HepG2 (cell line): ENCODE measurements around the gene OR14A2. TPM values are rescaled to one million over a fixed set of nuclear protein-coding genes. Genes with fewer than 3 reads are reported as not detected.

Source experiments
- ATAC-seq: fragments of 200-7000 bp; cut with Tn5 transposase; 3 replicates; pipeline ENCODE4 v1.9.1; 2020; ENCODE audit warnings: mild to moderate bottlenecking, moderate library complexity
- BruUV-seq: library from RNA; stranded (reverse); fragments of 400-500 nt; replicated peaks from 2 replicates; lab custom pipeline; 2021; lab: Mats Ljungman, UMichigan
- CTCF ChIA-PET: fragments of 300-600 bp; formaldehyde crosslinking; extraction: SDS; loops from one replicate; lab custom pipeline; 2021; ENCODE audit warnings: low total read pairs, inconsistent platforms, low intra/inter-chr PET ratio; lab: Yijun Ruan, JAX
- POLR2A ChIA-PET: fragments of 350-600 bp; sonication (Branson Sonifier 250); formaldehyde crosslinking; loops from one replicate; lab custom pipeline; 2020; ENCODE audit warnings: antibody characterized with exemption, inconsistent platforms; lab: Yijun Ruan, JAX
- DNase-seq: peaks from one replicate; pipeline ENCODE4 v3.0.0-alpha.2; 2015; ENCODE audit warnings: low spot score
- FAIRE-seq: peaks from 3 replicates; lab custom pipeline; 2011; peaks lifted over from hg19 to GRCh38; lab: Jason Lieb, UNC
- H2AFZ ChIP-seq: one replicate; pipeline ENCODE4 v1.6.1; 2011; ENCODE audit warnings: low read length, inconsistent platforms
- H3K27ac ChIP-seq: fragments of 300-600 bp; 3 replicates; pipeline ENCODE4 v1.8.0; 2011; ENCODE audit warnings: mixed run types, mild to moderate bottlenecking, mixed read lengths, low read length, inconsistent platforms; ENCODE audit not compliant: insufficient read depth; ENCODE audit errors: extremely low read length
- H3K27me3 ChIP-seq, 2 experiments: fragments of 200-600 bp in 1 of 2; 2 replicates in 1 of 2; 3 replicates in 1 of 2; pipeline versions ENCODE4 v1.6.0 to v1.8.0; 2011; ENCODE audit warnings: low read length in 2 of 2, mild to moderate bottlenecking in 2 of 2, moderate library complexity in 2 of 2, inconsistent platforms in 1 of 2; ENCODE audit not compliant: insufficient read depth in 2 of 2, control insufficient read depth in 1 of 2
- H3K36me3 ChIP-seq, 2 experiments: fragments of 200-600 bp in 1 of 2; replicated peaks in 1 of 2; 2 replicates in 1 of 2; 3 replicates in 1 of 2; pipeline versions ENCODE4 v1.5.1 to v1.8.0; 2011; ENCODE audit warnings: low read length in 2 of 2, inconsistent platforms in 1 of 2; ENCODE audit not compliant: insufficient read depth in 2 of 2, control insufficient read depth in 1 of 2
- H3K4me1 ChIP-seq: 2 replicates; pipeline ENCODE4 v1.5.1; 2012; ENCODE audit warnings: low read length, inconsistent platforms; ENCODE audit not compliant: insufficient read depth
- H3K4me2 ChIP-seq: 2 replicates; pipeline ENCODE4 v1.6.0; 2011; ENCODE audit warnings: low read depth, low read length, inconsistent platforms
- H3K4me3 ChIP-seq, 3 experiments: fragments of 200-600 bp in 1 of 3; sonication (generic), shearing (Covaris generic) in 1 of 3; replicated peaks in 1 of 3; 2 replicates each; pipeline ENCODE4 v1.5.1; 2011 to 2016; ENCODE audit warnings: low read length in 3 of 3, inconsistent platforms in 2 of 3, low read depth in 2 of 3, mild to moderate bottlenecking in 2 of 3, control low read depth in 1 of 3, mixed read lengths in 1 of 3; ENCODE audit not compliant: insufficient read depth in 1 of 3
- H3K79me2 ChIP-seq: one replicate; pipeline ENCODE4 v1.6.1; 2011; ENCODE audit warnings: low read length, inconsistent platforms; ENCODE audit not compliant: insufficient read depth
- H3K9ac ChIP-seq: 2 replicates; pipeline ENCODE4 v1.6.0; 2011; ENCODE audit warnings: mild to moderate bottlenecking, low read depth, low read length, inconsistent platforms; ENCODE audit not compliant: insufficient read depth
- H3K9me3 ChIP-seq: 2 replicates; pipeline ENCODE4 v1.5.1; 2012; ENCODE audit warnings: mild to moderate bottlenecking, low read length
- H4K20me1 ChIP-seq: 2 replicates; pipeline ENCODE4 v1.6.0; 2011; ENCODE audit warnings: inconsistent platforms, mild to moderate bottlenecking, low read length, moderate library complexity; ENCODE audit not compliant: insufficient read depth
- ASH2L ChIP-seq: fragments of 300-600, 200-600 bp; sonication (generic); IDR thresholded peaks from 2 replicates; pipeline ENCODE4 v1.7.0; 2017; ENCODE audit warnings: low read depth, mild to moderate bottlenecking, moderate library complexity, mixed read lengths, low read length; ENCODE audit not compliant: insufficient read length
- ETV6 ChIP-seq: sonication (generic); formaldehyde crosslinking; conservative IDR thresholded peaks from 2 replicates; pipeline ENCODE4 v1.4.0; 2020; ENCODE audit warnings: missing genetic modification reagents
- NFYC ChIP-seq: IDR thresholded peaks from 2 replicates; pipeline ENCODE4 v1.6.1; 2016; ENCODE audit warnings: missing genetic modification reagents, missing compliant biosample characterization
- SIX1 ChIP-seq: sonication (generic); formaldehyde crosslinking; IDR thresholded peaks from 2 replicates; pipeline ENCODE4 v1.4.0; 2020; ENCODE audit warnings: missing genetic modification reagents, borderline replicate concordance
- SNAPC5 ChIP-seq: sonication (generic); formaldehyde crosslinking; IDR thresholded peaks from 2 replicates; pipeline ENCODE4 v1.8.1; 2023; ENCODE audit warnings: mild to moderate bottlenecking, missing genetic modification reagents, borderline replicate concordance
- ZBTB7B ChIP-seq: sonication (generic); formaldehyde crosslinking; IDR thresholded peaks from 2 replicates; pipeline ENCODE4 v1.4.0; 2020; ENCODE audit warnings: missing genetic modification reagents
- ZMYM2 ChIP-seq: sonication (generic); formaldehyde crosslinking; IDR thresholded peaks from 2 replicates; pipeline ENCODE4 v1.8.0; 2022; ENCODE audit warnings: mild to moderate bottlenecking, missing genetic modification reagents
- ZNF280D ChIP-seq: sonication (generic); formaldehyde crosslinking; IDR thresholded peaks from 2 replicates; pipeline ENCODE4 v1.5.1; 2020; ENCODE audit warnings: mild to moderate bottlenecking, missing genetic modification reagents
- ZNF550 ChIP-seq: sonication (generic); formaldehyde crosslinking; IDR thresholded peaks from 2 replicates; pipeline ENCODE4 v1.4.0; 2020; ENCODE audit warnings: mild to moderate bottlenecking, missing genetic modification reagents, borderline replicate concordance
- ZNF703 ChIP-seq: sonication (generic); formaldehyde crosslinking; IDR thresholded peaks from 2 replicates; pipeline ENCODE4 v1.5.1; 2020; ENCODE audit warnings: missing genetic modification reagents, mild to moderate bottlenecking, moderate library complexity, borderline replicate concordance
- ZSCAN25 ChIP-seq: sonication (generic); formaldehyde crosslinking; IDR thresholded peaks from 2 replicates; pipeline ENCODE4 v1.8.0; 2022; ENCODE audit warnings: mild to moderate bottlenecking, missing genetic modification reagents
- ZSCAN29 ChIP-seq: sonication (generic); formaldehyde crosslinking; conservative IDR thresholded peaks from 2 replicates; pipeline ENCODE4 v1.4.0; 2020; ENCODE audit warnings: mild to moderate bottlenecking, missing genetic modification reagents
- WGBS: methylation state at CpG from one replicate; pipeline ENCODE4 v1.1.6; 2017; ENCODE audit warnings: low lambda C conversion rate; 5-methylcytosine and 5-hydroxymethylcytosine counted together
- in situ Hi-C: cut with HindIII; loops from 2 replicates; pipeline ENCODE4 v1.10.0; 2017; ENCODE audit warnings: low pct_unique_long_range_greater_than_20kb; ENCODE audit not compliant: extremely low pct_ligation_motif_present
- intact Hi-C: fragments of 100-400 bp; cut with micrococcal nuclease; formaldehyde crosslinking; loops from one replicate; pipeline ENCODE4 v1.10.0; 2022; ENCODE audit not compliant: unreplicated experiment
- polyA plus RNA-seq, 8 experiments: library from polyadenylated mRNA; depleted of rRNA in 3 of 8; stranded (reverse) in 7 of 8; unstranded in 1 of 8; fragments of >200 nt; fragmentation: Illumina TruSeq in 4 of 8; extraction: Trizol in 4 of 8; gene quantifications; 2 replicates each; pipeline versions ENCODE4 v1.2.1 to v1.2.3, GENCODE V29; 2011 to 2016; ENCODE audit warnings: low read depth in 4 of 8, missing spikeins in 1 of 8, mixed read lengths in 1 of 8; ENCODE audit not compliant: insufficient read depth in 1 of 8
- total RNA-seq, 5 experiments: library from RNA; depleted of rRNA; stranded (reverse); fragments of >200 nt; fragmentation: Illumina TruSeq; extraction: Trizol; gene quantifications; 2 replicates each; pipeline ENCODE4 v1.2.3, GENCODE V29; 2016; ENCODE audit warnings: low read depth in 1 of 5
- TF ChIP-seq, protein P1 (sequence below): sonication (generic); formaldehyde crosslinking; IDR thresholded peaks from 2 replicates; pipeline ENCODE4 v1.8.0; 2022; ENCODE audit warnings: mild to moderate bottlenecking, missing genetic modification reagents
- TF ChIP-seq, protein P2 (sequence below): sonication (generic); formaldehyde crosslinking; IDR thresholded peaks from 2 replicates; pipeline ENCODE4 v1.8.0; 2022; ENCODE audit warnings: low read depth, missing genetic modification reagents

OR14A2 gene
- total and polyA plus RNA-seq, 2 of the 13 experiments (the other 11 are each of a cell fraction or from before 2014, with no cell fraction given), result not detected

- TF ChIP-seq, protein P1, sequence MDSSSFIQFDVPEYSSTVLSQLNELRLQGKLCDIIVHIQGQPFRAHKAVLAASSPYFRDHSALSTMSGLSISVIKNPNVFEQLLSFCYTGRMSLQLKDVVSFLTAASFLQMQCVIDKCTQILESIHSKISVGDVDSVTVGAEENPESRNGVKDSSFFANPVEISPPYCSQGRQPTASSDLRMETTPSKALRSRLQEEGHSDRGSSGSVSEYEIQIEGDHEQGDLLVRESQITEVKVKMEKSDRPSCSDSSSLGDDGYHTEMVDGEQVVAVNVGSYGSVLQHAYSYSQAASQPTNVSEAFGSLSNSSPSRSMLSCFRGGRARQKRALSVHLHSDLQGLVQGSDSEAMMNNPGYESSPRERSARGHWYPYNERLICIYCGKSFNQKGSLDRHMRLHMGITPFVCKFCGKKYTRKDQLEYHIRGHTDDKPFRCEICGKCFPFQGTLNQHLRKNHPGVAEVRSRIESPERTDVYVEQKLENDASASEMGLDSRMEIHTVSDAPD, result no peak
- TF ChIP-seq ZSCAN29 (CRISPR knock-in tag) (no peak), ZMYM2 (no peak)
Observed at GRCh38 chr1:247716546-247716945, 31.4 kb downstream of the OR14A2 start, which contains the start of gene OR6F1 (continued).

- Histone ChIP-seq H2AFZ (no peak overlapping the region), H3K27ac (no peak overlapping the region), H3K9me3 (peaks cover 75% of the 10 kb centered on the region), H3K9ac (no peak overlapping the region), H3K4me3 (no peak overlapping the region), H3K79me2 (no peaks in the 10 kb centered on the region), H3K27me3 (no peaks in the 10 kb centered on the region), H3K4me1 (no peaks in the 10 kb centered on the region), H3K4me2 (no peak overlapping the region), H4K20me1 (no peaks in the 10 kb centered on the region), H3K36me3 (no peaks in the 10 kb centered on the region)
- TF ChIP-seq SIX1 (CRISPR knock-in tag) (no peak), ZSCAN25 (CRISPR knock-in tag) (no peak), ZNF550 (CRISPR knock-in tag) (no peak), SNAPC5 (CRISPR knock-in tag) (no peak), NFYC (CRISPR knock-in tag) (no peak), ETV6 (CRISPR knock-in tag) (no peak), ZNF703 (CRISPR knock-in tag) (no peak), ZBTB7B (CRISPR knock-in tag) (no peak), ASH2L (no peak), ZNF280D (CRISPR knock-in tag) (no peak)
- TF ChIP-seq, protein P2, sequence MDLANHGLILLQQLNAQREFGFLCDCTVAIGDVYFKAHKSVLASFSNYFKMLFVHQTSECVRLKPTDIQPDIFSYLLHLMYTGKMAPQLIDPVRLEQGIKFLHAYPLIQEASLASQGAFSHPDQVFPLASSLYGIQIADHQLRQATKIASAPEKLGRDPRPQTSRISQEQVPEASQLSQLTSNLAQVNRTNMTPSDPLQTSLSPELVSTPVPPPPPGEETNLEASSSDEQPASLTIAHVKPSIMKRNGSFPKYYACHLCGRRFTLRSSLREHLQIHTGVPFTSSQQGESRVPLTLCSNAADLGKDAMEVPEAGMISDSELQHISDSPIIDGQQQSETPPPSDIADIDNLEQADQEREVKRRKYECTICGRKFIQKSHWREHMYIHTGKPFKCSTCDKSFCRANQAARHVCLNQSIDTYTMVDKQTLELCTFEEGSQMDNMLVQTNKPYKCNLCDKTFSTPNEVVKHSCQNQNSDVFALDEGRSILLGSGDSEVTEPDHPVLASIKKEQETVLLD (CRISPR knock-in tag), result no peak
- ChIA-PET POLR2A (no interaction called here), CTCF (no interaction called here)
- FAIRE-seq, result no peak
- no peak for DNase-seq
- ATAC-seq, result no peak
- no TSS peak for BruUV-seq
- in situ Hi-C loops (no loop called here), intact Hi-C loops (no loop called here)
- WGBS, result 2% methylated on average over 7 of the region's 7 CpGs
Observed at GRCh38 chr1:247713753-247714152, 34.2 kb downstream of the OR14A2 start.
